HCT116 (cell line): ENCODE results near the gene LEO1. TPM values are rescaled to one million over a fixed set of nuclear protein-coding genes. Genes with fewer than 3 reads are reported as not detected.

Experiments
- ATAC-seq: fragments of 200-7000 bp; cut with Tn5 transposase; 2 replicates; pipeline ENCODE4 v1.9.1; 2020; ENCODE audit warnings: mild to moderate bottlenecking, moderate library complexity
- BruUV-seq: library from RNA; stranded (reverse); fragments of 400-500 nt; replicated peaks from 2 replicates; lab custom pipeline; 2021; lab: Mats Ljungman, UMichigan
- CTCF ChIA-PET: fragments of 300-600 bp; sonication (Branson Sonifier 250); formaldehyde crosslinking; loops from one replicate; lab custom pipeline; 2021; ENCODE audit warnings: antibody characterized with exemption; lab: Charles Lee
- POLR2A ChIA-PET: fragments of 300-600, 350-600 bp; sonication (Branson Sonifier 250); formaldehyde crosslinking; loops from one replicate; lab custom pipeline; 2021; ENCODE audit warnings: antibody characterized with exemption; lab: Charles Lee
- RAD21 ChIA-PET, 2 experiments: fragments of 300-600 bp; sonication (Branson Sonifier 250); formaldehyde crosslinking; loops; one replicate each; lab custom pipeline; 2023; ENCODE audit warnings: low total read pairs in 2 of 2; ENCODE audit not compliant: uncharacterized antibody in 2 of 2, unreplicated experiment in 2 of 2, low non-redundant PET in 1 of 2; lab: Charles Lee
- DNase-seq: peaks from one replicate; pipeline ENCODE4 v3.0.0-alpha.2; 2010; ENCODE audit warnings: low read depth, low spot score
- H2AFZ ChIP-seq: fragments of 200-600 bp; shearing (Covaris generic), sonication (generic); 2 replicates; pipeline ENCODE4 v1.6.1; 2017; ENCODE audit warnings: low read depth, mixed run types, mixed read lengths, antibody characterized with exemption, low read length; ENCODE audit not compliant: poor library complexity, severe bottlenecking
- H3K27ac ChIP-seq: 2 replicates; pipeline ENCODE4 v1.5.1; 2012; ENCODE audit warnings: low read depth, low read length
- H3K27me3 ChIP-seq: fragments of 200-600 bp; sonication (generic); 2 replicates; pipeline ENCODE4 v1.6.1; 2016; ENCODE audit warnings: mixed run types, low read length, mixed read lengths; ENCODE audit not compliant: insufficient read depth
- H3K36me3 ChIP-seq, 2 experiments: fragments of 200-500 bp in 1 of 2; fragments of 200-600 bp in 1 of 2; sonication (Bioruptor generic) in 1 of 2; sonication (generic) in 1 of 2; 2 replicates each; pipeline versions ENCODE4 v1.5.1 to v1.6.1; 2014 to 2016; ENCODE audit warnings: low read length in 2 of 2, inconsistent platforms in 1 of 2, mixed read lengths in 1 of 2, mixed run types in 1 of 2; ENCODE audit not compliant: insufficient read depth in 2 of 2, control insufficient read depth in 1 of 2
- H3K4me1 ChIP-seq, 2 experiments: fragments of 200-600 bp in 1 of 2; sonication (generic) in 1 of 2; 2 replicates each; pipeline versions ENCODE4 v1.5.1 to v1.6.1; 2012 to 2017; ENCODE audit warnings: low read length in 2 of 2, inconsistent platforms in 1 of 2, mild to moderate bottlenecking in 1 of 2, mixed read lengths in 1 of 2, mixed run types in 1 of 2, moderate library complexity in 1 of 2; ENCODE audit not compliant: insufficient read depth in 2 of 2, control insufficient read depth in 1 of 2
- H3K4me2 ChIP-seq: fragments of 200-600 bp; sonication (generic); 2 replicates; pipeline ENCODE4 v1.6.1; 2017; ENCODE audit warnings: mixed run types, low read length, mixed read lengths
- H3K4me3 ChIP-seq, 2 experiments: fragments of 200-600 bp in 1 of 2; sonication (generic) in 1 of 2; replicated peaks in 1 of 2; 2 replicates each; pipeline ENCODE4 v1.5.1; 2011 to 2016; ENCODE audit warnings: low read length in 2 of 2, control low read depth in 1 of 2, low read depth in 1 of 2, mild to moderate bottlenecking in 1 of 2, mixed read lengths in 1 of 2, mixed run types in 1 of 2
- H3K79me2 ChIP-seq: fragments of 200-600 bp; sonication (generic); 2 replicates; pipeline ENCODE4 v1.6.1; 2017; ENCODE audit warnings: mild to moderate bottlenecking, mixed run types, low read length, moderate library complexity, mixed read lengths; ENCODE audit not compliant: insufficient read depth
- H3K9ac ChIP-seq: fragments of 200-600 bp; sonication (generic); 2 replicates; pipeline ENCODE4 v1.6.1; 2016; ENCODE audit warnings: low read length, mixed read lengths
- H3K9me2 ChIP-seq: fragments of 200-600 bp; sonication (generic), shearing (Covaris generic); 2 replicates; pipeline ENCODE4 v1.6.1; 2017; ENCODE audit warnings: mixed run types, mild to moderate bottlenecking, moderate library complexity; ENCODE audit not compliant: insufficient read depth
- H3K9me3 ChIP-seq, 2 experiments: fragments of 200-500 bp in 1 of 2; fragments of 200-600 bp in 1 of 2; sonication (Bioruptor generic) in 1 of 2; sonication (generic) in 1 of 2; 2 replicates each; pipeline ENCODE4 v1.6.1; 2014 to 2017; ENCODE audit warnings: low read length in 2 of 2, mixed read lengths in 2 of 2, inconsistent platforms in 1 of 2, low read depth in 1 of 2, mild to moderate bottlenecking in 1 of 2, mixed run types in 1 of 2, moderate library complexity in 1 of 2; ENCODE audit not compliant: control insufficient read depth in 1 of 2, insufficient read depth in 1 of 2
- H4K20me1 ChIP-seq: fragments of 200-600 bp; sonication (generic), shearing (Covaris generic); 2 replicates; pipeline ENCODE4 v1.6.1; 2017; ENCODE audit warnings: mixed run types, mild to moderate bottlenecking, moderate library complexity; ENCODE audit not compliant: insufficient read depth
- CBX3 ChIP-seq: IDR thresholded peaks from 2 replicates; pipeline ENCODE4 v1.6.1; 2012; ENCODE audit warnings: low read depth
- EGR1 ChIP-seq: IDR thresholded peaks from 2 replicates; pipeline ENCODE4 v1.6.1; 2012; ENCODE audit warnings: low read depth
- ELF1 ChIP-seq: IDR thresholded peaks from 2 replicates; pipeline ENCODE4 v1.6.1; 2012; ENCODE audit warnings: low read depth, borderline replicate concordance
- EZH2 ChIP-seq: fragments of 200-600 bp; sonication (generic); IDR thresholded peaks from 2 replicates; pipeline ENCODE4 v1.6.1; 2017; ENCODE audit warnings: antibody characterized with exemption, mixed run types
- FOSL1 ChIP-seq: IDR thresholded peaks from 2 replicates; pipeline ENCODE4 v1.6.1; 2012; ENCODE audit warnings: low read depth
- MAX ChIP-seq: IDR thresholded peaks from 2 replicates; pipeline ENCODE4 v1.6.1; 2012
- POLR2AphosphoS5 ChIP-seq: IDR thresholded peaks from 2 replicates; pipeline ENCODE4 v1.6.1; 2011; ENCODE audit warnings: mild to moderate bottlenecking, low read depth, low read length, moderate library complexity
- SRF ChIP-seq: IDR thresholded peaks from 2 replicates; pipeline ENCODE4 v1.6.1; 2012; ENCODE audit warnings: low read depth
- intact Hi-C: fragments of 100-400 bp; cut with micrococcal nuclease; formaldehyde crosslinking; loops from 2 replicates; pipeline ENCODE4 v1.10.0; 2022
- total RNA-seq: library from RNA; stranded (reverse); gene quantifications from one replicate; pipeline ENCODE4 v1.2.1, GENCODE V29; 2021; ENCODE audit not compliant: unreplicated experiment

LEO1 gene
- total RNA-seq, 1 experiment from 2014 or later, result 27.8 TPM

- ChIA-PET POLR2A (no interaction called here), CTCF (no interaction called here), RAD21 (no interaction called here)
- H3K27me3 ChIP-seq, result no peaks in the 10 kb centered on the region
- no peak overlapping the region for H3K27ac ChIP-seq
- no peak overlapping the region for H3K4me2 ChIP-seq
- no peaks in the 10 kb centered on the region for H3K9me2 ChIP-seq
- no peak overlapping the region for H3K4me3 ChIP-seq
- H3K9me3 ChIP-seq, result no peaks in the 10 kb centered on the region
- DNase-seq (no peak), ATAC-seq (no peak)
- H3K4me1 ChIP-seq, result no peaks in the 10 kb centered on the region
- no TSS peak for BruUV-seq
- H3K79me2 ChIP-seq, result peaks cover 4% of the 10 kb centered on the region; the same call in 1 of the 2 replicates
- H4K20me1 ChIP-seq, result no peaks in the 10 kb centered on the region
- H3K36me3 ChIP-seq, result peaks cover 51 to 56% of the 10 kb centered on the region in 2 experiments; a peak in 3 of 4 replicates
- TF ChIP-seq EZH2 (no peak), POLR2AphosphoS5 (no peak), CBX3 (no peak), MAX (no peak), ELF1 (no peak), EGR1 (no peak)
- no peak overlapping the region for H2AFZ ChIP-seq
- no peak overlapping the region for H3K9ac ChIP-seq
- intact Hi-C loops, result no loop called here
Measured at GRCh38 chr15:51947124-51947523, 24.5 kb downstream of the LEO1 start.

GRCh38 chr15:51939216-51939615 lies 32.4 kb downstream of the LEO1 start:
- intact Hi-C loops, result no loop called here
- no peaks in the 10 kb centered on the region for H3K9me3 ChIP-seq
- no peak overlapping the region for H3K4me3 ChIP-seq
- H3K4me1 ChIP-seq, result no peaks in the 10 kb centered on the region
- ATAC-seq (no peak), DNase-seq (no peak)
- no peak overlapping the region for H3K9ac ChIP-seq
- no peaks in the 10 kb centered on the region for H3K9me2 ChIP-seq
- peaks cover 4 to 10% of the 10 kb centered on the region in 2 experiments; a peak in 2 of 4 replicates for H3K36me3 ChIP-seq
- TF ChIP-seq FOSL1 (no peak), SRF (no peak)
- H3K27ac ChIP-seq, result no peak overlapping the region
- H3K79me2 ChIP-seq, result peaks cover 4% of the 10 kb centered on the region; the same call in 1 of the 2 replicates
- CTCF ChIA-PET, result no interaction called here
- H4K20me1 ChIP-seq, result no peaks in the 10 kb centered on the region
- H2AFZ ChIP-seq, result no peak overlapping the region
- no TSS peak for BruUV-seq
- H3K27me3 ChIP-seq, result no peaks in the 10 kb centered on the region
- RAD21 ChIA-PET, result no interaction called here
- H3K4me2 ChIP-seq, result no peak overlapping the region
- POLR2A ChIA-PET, result no interaction called here
